K562 (cell line): ENCODE measurements around the gene BSCL2. TPM values are rescaled to one million over a fixed set of nuclear protein-coding genes. Genes with fewer than 3 reads are reported as not detected.

ENCODE experiments used
- BCOR ChIP-seq: fragments of 450-650 bp; IDR thresholded peaks from 2 replicates; pipeline ENCODE4 v1.6.1; 2016
- CBX1 ChIP-seq: sonication (generic); IDR thresholded peaks from 2 replicates; pipeline ENCODE4 v1.6.1; 2016; ENCODE audit warnings: antibody characterized with exemption, low read depth, mild to moderate bottlenecking
- CC2D1A ChIP-seq: fragments of 450-650 bp; IDR thresholded peaks from 2 replicates; pipeline ENCODE4 v1.6.1; 2017; ENCODE audit warnings: mild to moderate bottlenecking
- CHCHD3 ChIP-seq: fragments of 250-450 bp; sonication (Bioruptor Pico); IDR thresholded peaks from 2 replicates; pipeline ENCODE4 v2.1.2; 2022; ENCODE audit warnings: mild to moderate bottlenecking
- CHD2 ChIP-seq: IDR thresholded peaks from 2 replicates; pipeline ENCODE4 v1.6.1; 2011; ENCODE audit warnings: low read depth, low read length
- FOXM1 ChIP-seq, 2 experiments: fragments of 450-650 bp in 1 of 2; sonication (generic) in 1 of 2; formaldehyde crosslinking in 1 of 2; IDR thresholded peaks; 2 replicates each; pipeline versions ENCODE4 v1.6.1 to v1.9.0; 2017 to 2022; ENCODE audit warnings: low read depth in 2 of 2, mild to moderate bottlenecking in 2 of 2, missing genetic modification reagents in 1 of 2, moderate library complexity in 1 of 2
- FUS ChIP-seq: fragments of 200-400 bp; formaldehyde crosslinking; optimal IDR thresholded peaks from 2 replicates; pipeline ENCODE3; 2017; ENCODE audit warnings: low read depth, low read length
- NEUROD1 ChIP-seq: fragments of 150-350 bp; IDR thresholded peaks from 2 replicates; pipeline ENCODE4 v1.6.1; 2014; ENCODE audit warnings: borderline replicate concordance, low read length, low read depth; ENCODE audit not compliant: partially characterized antibody
- RBM39 ChIP-seq: fragments of 200-400 bp; formaldehyde crosslinking; optimal IDR thresholded peaks from 2 replicates; pipeline ENCODE3; 2018; ENCODE audit warnings: low read depth, low read length
- RFX1 ChIP-seq: fragments of 450-650 bp; IDR thresholded peaks from 2 replicates; pipeline ENCODE4 v1.6.1; 2016; ENCODE audit warnings: mild to moderate bottlenecking, moderate library complexity
- SIN3B ChIP-seq: fragments of 450-650 bp; IDR thresholded peaks from 2 replicates; pipeline ENCODE4 v1.6.1; 2017; ENCODE audit warnings: low read depth, mild to moderate bottlenecking, moderate library complexity
- SUPT5H ChIP-seq: fragments of 450-650 bp; IDR thresholded peaks from 2 replicates; pipeline ENCODE4 v1.6.1; 2016
- TARDBP ChIP-seq: fragments of 450-650 bp; IDR thresholded peaks from 2 replicates; pipeline ENCODE4 v1.6.1; 2016
- TRIM24 ChIP-seq, 2 experiments: fragments of 450-650 bp; IDR thresholded peaks; 2 replicates each; pipeline ENCODE4 v1.6.1; 2016
- XRCC3 ChIP-seq: fragments of 450-650 bp; IDR thresholded peaks from 2 replicates; pipeline ENCODE4 v1.6.1; 2017; ENCODE audit warnings: mild to moderate bottlenecking, moderate library complexity
- XRCC4 ChIP-seq: IDR thresholded peaks from one replicate; pipeline ENCODE4 v1.6.1; 2011; ENCODE audit not compliant: insufficient read depth, insufficient read length; ENCODE audit errors: extremely low read depth
- ZNF263 ChIP-seq: sonication (generic); formaldehyde crosslinking; IDR thresholded peaks from 2 replicates; pipeline ENCODE4 v1.8.0; 2022; ENCODE audit warnings: mild to moderate bottlenecking, missing genetic modification reagents, borderline replicate concordance
- ZNF347 ChIP-seq: fragments of 450-650 bp; formaldehyde crosslinking; IDR thresholded peaks from 2 replicates; pipeline ENCODE4 v1.4.0; 2020; ENCODE audit warnings: low read depth, mild to moderate bottlenecking, moderate library complexity
- polyA plus RNA-seq, 8 experiments: library from polyadenylated mRNA; depleted of rRNA in 4 of 8; stranded (reverse) in 5 of 8; unstranded in 3 of 8; fragments of >200 nt; fragmentation: Nextera tagmentation in 2 of 8; fragmentation: Illumina TruSeq in 1 of 8; extraction: Ambion mirVana in 2 of 8; extraction: Trizol in 1 of 8; gene quantifications; 2 replicates each; pipeline versions ENCODE4 v1.2.1 to v1.2.3, GENCODE V29; 2011 to 2014; ENCODE audit warnings: inconsistent platforms in 1 of 8, missing spikeins in 1 of 8
- total RNA-seq, 7 experiments: library from RNA; depleted of rRNA in 6 of 7; stranded (reverse); fragments of >200 nt in 6 of 7; fragmentation: Illumina TruSeq in 2 of 7; extraction: Trizol in 2 of 7; gene quantifications; 2 replicates each; pipeline versions ENCODE4 v1.2.1 to v1.2.3, GENCODE V29; 2011 to 2021; ENCODE audit warnings: low replicate concordance in 1 of 7
- TF ChIP-seq, protein P1 (sequence below): sonication (generic); formaldehyde crosslinking; IDR thresholded peaks from 2 replicates; pipeline ENCODE4 v1.8.1; 2023; ENCODE audit warnings: mild to moderate bottlenecking, missing genetic modification reagents
- TF ChIP-seq, protein P2 (sequence below): IDR thresholded peaks from 3 replicates; pipeline ENCODE4 v1.6.1; 2011; ENCODE audit warnings: borderline replicate concordance, mild to moderate bottlenecking, moderate library complexity; ENCODE audit not compliant: insufficient read length; ENCODE audit errors: extremely low read depth
- TF ChIP-seq, protein P3 (sequence below), 2 experiments: fragments of 450-650 bp in 1 of 2; IDR thresholded peaks; 2 replicates each; pipeline ENCODE4 v1.6.1; 2011 to 2017; ENCODE audit warnings: low read depth in 2 of 2, antibody characterized with exemption in 1 of 2, borderline replicate concordance in 1 of 2, low read length in 1 of 2, mild to moderate bottlenecking in 1 of 2, mixed read lengths in 1 of 2; ENCODE audit not compliant: control insufficient read depth in 1 of 2

Gene BSCL2
- total and polyA plus RNA-seq, 9 of the 15 experiments (the other 6 are each of a cell fraction or from before 2014, with no cell fraction given): 18.9 to 51.7 (median 35.2) TPM

DNA sequence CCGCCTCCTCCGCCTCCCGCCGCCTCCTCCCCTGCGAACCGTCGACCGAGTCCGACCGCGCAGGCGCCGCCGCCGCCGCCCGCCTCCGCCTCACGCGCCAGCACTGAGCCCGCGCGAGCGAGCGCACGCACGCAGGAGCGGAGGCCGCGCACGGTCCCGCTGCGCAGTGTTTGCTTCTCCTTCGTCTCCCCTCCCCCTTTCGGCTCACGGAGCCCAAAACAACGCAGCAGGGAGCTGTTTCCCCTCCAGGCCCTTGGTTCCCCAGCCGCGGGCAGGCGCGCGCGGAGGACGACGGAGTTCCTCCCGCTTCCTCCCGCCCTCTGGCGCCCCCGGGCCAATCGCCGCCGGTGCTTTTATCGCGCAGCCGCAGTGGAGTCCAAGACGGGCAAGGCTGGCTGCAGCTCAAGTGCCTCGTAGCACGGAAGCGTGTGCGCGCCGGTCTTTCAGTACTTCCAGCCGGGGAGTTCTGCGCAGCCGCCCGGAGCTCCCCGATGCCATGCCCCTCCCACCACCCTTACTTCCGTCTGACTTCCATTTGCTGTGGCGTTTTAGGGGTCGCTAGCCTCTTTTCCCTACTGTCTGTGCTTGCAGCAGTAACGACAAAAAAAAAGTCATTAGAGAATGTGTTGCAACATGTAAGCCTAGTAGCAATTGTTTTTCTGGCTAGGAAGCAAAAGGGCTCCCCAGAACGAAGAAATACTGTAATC, 20.1 kb upstream of the BSCL2 start, which contains the start of gene HNRNPUL2 (continued):
- TF ChIP-seq, protein P1, sequence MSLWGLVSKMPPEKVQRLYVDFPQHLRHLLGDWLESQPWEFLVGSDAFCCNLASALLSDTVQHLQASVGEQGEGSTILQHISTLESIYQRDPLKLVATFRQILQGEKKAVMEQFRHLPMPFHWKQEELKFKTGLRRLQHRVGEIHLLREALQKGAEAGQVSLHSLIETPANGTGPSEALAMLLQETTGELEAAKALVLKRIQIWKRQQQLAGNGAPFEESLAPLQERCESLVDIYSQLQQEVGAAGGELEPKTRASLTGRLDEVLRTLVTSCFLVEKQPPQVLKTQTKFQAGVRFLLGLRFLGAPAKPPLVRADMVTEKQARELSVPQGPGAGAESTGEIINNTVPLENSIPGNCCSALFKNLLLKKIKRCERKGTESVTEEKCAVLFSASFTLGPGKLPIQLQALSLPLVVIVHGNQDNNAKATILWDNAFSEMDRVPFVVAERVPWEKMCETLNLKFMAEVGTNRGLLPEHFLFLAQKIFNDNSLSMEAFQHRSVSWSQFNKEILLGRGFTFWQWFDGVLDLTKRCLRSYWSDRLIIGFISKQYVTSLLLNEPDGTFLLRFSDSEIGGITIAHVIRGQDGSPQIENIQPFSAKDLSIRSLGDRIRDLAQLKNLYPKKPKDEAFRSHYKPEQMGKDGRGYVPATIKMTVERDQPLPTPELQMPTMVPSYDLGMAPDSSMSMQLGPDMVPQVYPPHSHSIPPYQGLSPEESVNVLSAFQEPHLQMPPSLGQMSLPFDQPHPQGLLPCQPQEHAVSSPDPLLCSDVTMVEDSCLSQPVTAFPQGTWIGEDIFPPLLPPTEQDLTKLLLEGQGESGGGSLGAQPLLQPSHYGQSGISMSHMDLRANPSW (CRISPR knock-in tag): peak; percentile 82; the same call in 1 of the 2 replicates
- TF ChIP-seq RFX1 (no peak), FOXM1 (IDR thresholded peaks at IDR 0.05; ENCODE audit: low read depth) (no peak), FOXM1 (CRISPR knock-in tag; IDR thresholded peaks at IDR 0.05; ENCODE audit: low read depth) (peak; percentile 75), XRCC4 (no peak), SIN3B (peak; percentile 83), CC2D1A (no peak), TARDBP (peak; percentile 57; the same call in 1 of the 2 replicates), NEUROD1 (peak; percentile 15), BCOR (no peak), RBM39 (no peak), FUS (no peak), ZNF263 (no peak; the same call in 1 of the 2 replicates), SUPT5H (peak; percentile 96), CHCHD3 (CRISPR knock-in tag) (no peak; the same call in 1 of the 2 replicates), CBX1 (peak; percentile 93), CHD2 (peak; percentile 67), ZNF347 (CRISPR knock-in tag) (no peak), TRIM24 (IDR thresholded peaks at IDR 0.05) (peak in 1 of 2 experiments; percentile 17; a peak in 1 of 4 replicates), XRCC3 (no peak)
- TF ChIP-seq, protein P2, sequence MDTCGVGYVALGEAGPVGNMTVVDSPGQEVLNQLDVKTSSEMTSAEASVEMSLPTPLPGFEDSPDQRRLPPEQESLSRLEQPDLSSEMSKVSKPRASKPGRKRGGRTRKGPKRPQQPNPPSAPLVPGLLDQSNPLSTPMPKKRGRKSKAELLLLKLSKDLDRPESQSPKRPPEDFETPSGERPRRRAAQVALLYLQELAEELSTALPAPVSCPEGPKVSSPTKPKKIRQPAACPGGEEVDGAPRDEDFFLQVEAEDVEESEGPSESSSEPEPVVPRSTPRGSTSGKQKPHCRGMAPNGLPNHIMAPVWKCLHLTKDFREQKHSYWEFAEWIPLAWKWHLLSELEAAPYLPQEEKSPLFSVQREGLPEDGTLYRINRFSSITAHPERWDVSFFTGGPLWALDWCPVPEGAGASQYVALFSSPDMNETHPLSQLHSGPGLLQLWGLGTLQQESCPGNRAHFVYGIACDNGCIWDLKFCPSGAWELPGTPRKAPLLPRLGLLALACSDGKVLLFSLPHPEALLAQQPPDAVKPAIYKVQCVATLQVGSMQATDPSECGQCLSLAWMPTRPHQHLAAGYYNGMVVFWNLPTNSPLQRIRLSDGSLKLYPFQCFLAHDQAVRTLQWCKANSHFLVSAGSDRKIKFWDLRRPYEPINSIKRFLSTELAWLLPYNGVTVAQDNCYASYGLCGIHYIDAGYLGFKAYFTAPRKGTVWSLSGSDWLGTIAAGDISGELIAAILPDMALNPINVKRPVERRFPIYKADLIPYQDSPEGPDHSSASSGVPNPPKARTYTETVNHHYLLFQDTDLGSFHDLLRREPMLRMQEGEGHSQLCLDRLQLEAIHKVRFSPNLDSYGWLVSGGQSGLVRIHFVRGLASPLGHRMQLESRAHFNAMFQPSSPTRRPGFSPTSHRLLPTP: no peak
- TF ChIP-seq, protein P3, sequence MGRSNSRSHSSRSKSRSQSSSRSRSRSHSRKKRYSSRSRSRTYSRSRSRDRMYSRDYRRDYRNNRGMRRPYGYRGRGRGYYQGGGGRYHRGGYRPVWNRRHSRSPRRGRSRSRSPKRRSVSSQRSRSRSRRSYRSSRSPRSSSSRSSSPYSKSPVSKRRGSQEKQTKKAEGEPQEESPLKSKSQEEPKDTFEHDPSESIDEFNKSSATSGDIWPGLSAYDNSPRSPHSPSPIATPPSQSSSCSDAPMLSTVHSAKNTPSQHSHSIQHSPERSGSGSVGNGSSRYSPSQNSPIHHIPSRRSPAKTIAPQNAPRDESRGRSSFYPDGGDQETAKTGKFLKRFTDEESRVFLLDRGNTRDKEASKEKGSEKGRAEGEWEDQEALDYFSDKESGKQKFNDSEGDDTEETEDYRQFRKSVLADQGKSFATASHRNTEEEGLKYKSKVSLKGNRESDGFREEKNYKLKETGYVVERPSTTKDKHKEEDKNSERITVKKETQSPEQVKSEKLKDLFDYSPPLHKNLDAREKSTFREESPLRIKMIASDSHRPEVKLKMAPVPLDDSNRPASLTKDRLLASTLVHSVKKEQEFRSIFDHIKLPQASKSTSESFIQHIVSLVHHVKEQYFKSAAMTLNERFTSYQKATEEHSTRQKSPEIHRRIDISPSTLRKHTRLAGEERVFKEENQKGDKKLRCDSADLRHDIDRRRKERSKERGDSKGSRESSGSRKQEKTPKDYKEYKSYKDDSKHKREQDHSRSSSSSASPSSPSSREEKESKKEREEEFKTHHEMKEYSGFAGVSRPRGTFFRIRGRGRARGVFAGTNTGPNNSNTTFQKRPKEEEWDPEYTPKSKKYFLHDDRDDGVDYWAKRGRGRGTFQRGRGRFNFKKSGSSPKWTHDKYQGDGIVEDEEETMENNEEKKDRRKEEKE (IDR thresholded peaks at IDR 0.05; ENCODE audit: borderline replicate concordance in 1 of 2, control insufficient read depth in 1 of 2, low read depth in 2 of 2, low read length in 1 of 2): 0 out of 4 replicates have a peak, but pooled peaks of 1 of the 2 experiments have one; percentile 57
